Stimulated activated CD4-positive, alpha-beta T cell treated with anti-CD3 and anti-CD28 coated beads, Interleukin-1b, Interleukin-23, amount 100 ng/mL, for 24 hours (primary cell): ENCODE data around the gene EIF5.

Source experiments
- DNase-seq, 4 experiments: peaks; one replicate each; pipeline ENCODE4 v3.0.0-alpha.2; 2020; ENCODE audit warnings: low read depth in 4 of 4, low spot score in 1 of 4

EIF5 gene

GRCh38 chr14:103393070-103393469 is 59.0 kb downstream of the EIF5 start:
- DNase-seq: no peak

DNA sequence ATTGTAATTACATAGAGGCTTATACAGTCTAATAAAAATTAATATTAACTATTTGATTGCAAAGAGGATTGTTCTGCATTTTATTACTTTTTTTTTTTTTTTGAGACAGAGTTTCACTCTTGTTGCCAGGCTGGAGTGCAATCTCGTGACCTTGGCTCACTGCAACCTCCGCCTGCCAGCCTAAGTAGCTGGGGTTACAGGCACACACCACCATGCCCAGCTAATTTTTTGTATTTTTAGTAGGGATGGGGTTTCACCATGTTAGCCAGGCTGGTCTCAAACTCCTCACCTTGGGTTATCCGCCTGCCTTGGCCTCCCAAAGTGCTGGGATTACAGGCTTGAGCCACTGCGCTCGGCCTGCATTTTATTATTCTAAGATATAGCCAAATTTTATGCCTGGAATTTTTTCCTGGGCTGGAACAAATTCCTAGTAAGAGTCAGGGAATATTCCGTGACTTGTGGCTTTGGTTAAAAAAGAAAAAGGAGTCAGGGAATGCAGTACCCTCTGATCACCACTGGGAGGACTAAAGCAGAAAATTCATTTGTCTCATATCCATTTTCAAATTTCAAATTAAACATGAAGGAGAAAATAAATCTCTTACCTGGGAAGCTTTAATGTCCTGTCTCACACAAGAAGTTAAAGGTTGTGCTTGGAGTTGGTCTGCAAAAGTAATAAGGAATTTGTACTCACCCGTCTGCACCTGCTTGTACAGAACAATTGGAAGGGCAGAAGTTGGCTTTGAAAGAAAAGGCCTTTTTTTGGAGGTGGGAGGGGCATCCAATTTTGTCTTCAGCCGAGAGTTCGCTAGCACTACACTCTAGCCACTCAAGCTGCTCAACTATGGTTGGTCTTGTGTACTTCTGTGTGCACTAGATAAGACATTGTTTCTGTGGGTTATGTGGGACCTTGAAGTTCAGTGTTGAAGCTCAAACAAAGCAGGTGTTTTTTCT is 59.9 kb downstream of the EIF5 start:
- no peak for DNase-seq
